A549 treated with DMSO at 1 μM for 4 hours (cell line): ENCODE measurements around the gene ZBTB22. TPM values are rescaled to one million over a fixed set of nuclear protein-coding genes. Genes with fewer than 3 reads are reported as not detected.

Source experiments
- total RNA-seq: library from RNA; stranded (reverse); fragments of 200-300 nt; extraction: Qiagen RNA extraction; gene quantifications from 5 replicates; pipeline ENCODE4 v1.2.3, GENCODE V29; 2022; ENCODE audit warnings: low read depth

ZBTB22 gene
- total RNA-seq = 3.3 to 4.9 TPM (median 3.9 TPM) in 5 replicates

DNA sequence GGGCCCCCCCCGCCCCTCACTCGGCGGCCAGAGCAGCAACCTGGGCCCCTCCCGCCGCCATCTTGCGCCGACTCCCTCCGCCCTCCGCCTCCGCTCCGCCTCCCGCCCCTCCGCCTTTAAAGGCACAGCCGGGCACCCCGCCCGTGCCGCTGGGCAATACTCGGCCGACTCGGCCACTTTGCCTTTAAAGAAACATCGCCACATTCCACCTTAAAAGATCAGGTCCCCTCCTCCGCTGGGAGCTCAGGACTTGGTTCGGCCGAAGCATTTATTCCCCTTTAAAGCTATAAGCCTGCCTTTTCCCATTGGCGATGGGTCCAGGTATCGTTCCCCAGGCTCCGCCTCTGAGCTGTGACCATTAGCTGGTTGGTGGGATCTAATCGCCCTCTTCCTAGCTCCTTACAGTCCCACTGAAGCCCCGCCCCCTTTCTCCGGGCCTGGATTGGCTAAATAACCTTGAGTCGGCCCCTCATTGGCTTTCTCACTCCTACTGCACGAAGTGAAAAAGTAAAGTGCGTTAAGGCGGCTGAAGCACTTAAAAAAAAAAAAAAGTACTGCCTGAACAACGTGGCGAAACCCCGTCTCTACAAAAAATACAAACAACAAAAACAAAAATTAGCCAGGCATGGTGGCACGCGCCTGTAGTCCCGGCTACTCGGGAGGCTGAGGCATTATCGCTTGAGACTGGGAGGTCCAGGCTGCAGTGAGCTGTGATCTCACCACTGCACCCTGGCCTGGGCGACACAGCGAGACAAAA is at the start of gene ZBTB22:
TSS of gene ZBTB22 (minus strand) at position 76 of the 757 bp plus-strand sequence. CDS start 828 bp downstream, outside the sequence.

GRCh38 chr6:33313709-33314514 is 3.6 kb downstream of the ZBTB22 start, which contains the start of gene TAPBP:
TSS of gene TAPBP (minus strand) at chr6:33314078. CDS start at chr6:33314041, 37 bp downstream.

DNA sequence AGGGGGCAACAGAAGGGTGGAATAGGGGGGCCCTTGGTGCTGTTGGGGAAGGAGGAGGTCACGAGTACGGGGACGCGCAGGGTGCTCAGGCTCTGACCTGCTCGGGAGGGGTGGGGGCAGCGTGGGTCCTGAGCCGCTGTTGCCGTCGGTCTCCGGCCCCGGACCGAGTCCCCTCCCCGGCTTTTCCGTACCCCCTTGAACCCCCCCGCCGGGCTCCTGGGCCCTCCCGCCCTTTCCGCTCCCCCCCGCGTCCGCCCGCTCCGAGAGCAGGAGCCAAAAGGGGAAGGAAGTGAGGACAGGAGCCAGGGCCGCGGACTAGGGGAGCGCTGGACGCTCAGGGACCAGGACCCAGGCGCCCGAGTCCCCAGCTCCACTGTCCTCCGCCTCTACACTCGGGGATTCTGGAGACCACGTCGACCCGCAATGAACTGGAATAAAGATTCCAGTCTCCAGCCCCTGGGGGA is 18.7 kb downstream of the ZBTB22 start, which contains the start of gene RGL2:
TSS of gene RGL2 (minus strand) at position 170 of the 464 bp plus-strand sequence. CDS start 332 bp downstream, outside the sequence.

GRCh38 chr6:33288921-33289783 is 28.4 kb downstream of the ZBTB22 start, which contains the start of the genes PFDN6 and WDR46:
TSS of gene PFDN6 (plus strand) at chr6:33289601. CDS start at chr6:33289857, 256 bp downstream.
TSS of gene WDR46 (minus strand) at chr6:33289239. CDS start at chr6:33289170, 69 bp downstream.

DNA sequence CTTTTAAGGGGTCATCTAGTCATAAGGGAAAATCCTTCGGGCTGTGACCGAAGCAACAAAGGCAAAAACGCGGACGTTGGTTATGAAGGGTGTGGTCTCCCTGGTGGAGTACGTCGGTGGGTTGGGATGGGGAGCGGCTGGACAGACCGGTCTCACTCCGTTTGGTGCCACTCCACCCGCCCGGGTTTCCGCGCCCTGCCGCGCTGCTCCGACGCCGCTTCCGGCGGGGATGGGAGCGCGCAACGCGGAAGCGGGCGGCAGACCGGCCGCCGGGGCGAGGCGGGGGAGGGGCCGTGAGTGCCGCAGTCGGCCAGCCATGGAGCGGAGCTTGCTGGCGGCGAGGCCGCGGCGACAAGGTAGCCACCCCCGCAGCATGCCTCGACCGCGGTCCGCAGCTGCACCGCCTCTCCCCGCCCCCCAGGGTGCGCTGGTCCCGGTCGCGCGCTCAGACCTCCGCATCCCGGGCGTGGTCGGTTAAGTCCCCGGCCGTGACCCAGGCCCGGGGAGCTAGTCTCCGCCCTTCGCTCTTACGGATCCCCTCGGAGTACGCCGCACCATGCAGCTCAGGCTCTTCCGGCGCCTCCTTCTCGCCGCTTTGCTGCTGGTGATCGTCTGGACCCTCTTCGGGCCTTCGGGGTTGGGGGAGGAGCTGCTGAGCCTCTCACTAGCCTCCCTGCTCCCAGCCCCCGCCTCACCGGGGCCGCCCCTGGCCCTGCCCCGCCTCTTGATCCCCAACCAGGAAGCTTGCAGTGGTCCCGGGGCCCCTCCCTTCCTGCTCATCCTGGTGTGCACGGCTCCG is 40.5 kb downstream of the ZBTB22 start, which contains the start of gene B3GALT4:
TSS of gene B3GALT4 (plus strand) at position 260 of the 799 bp plus-strand sequence. CDS start at position 557, 297 bp downstream.

GRCh38 chr6:33271468-33272274 is 45.9 kb downstream of the ZBTB22 start, which contains the start of the genes RPS18 and VPS52:
TSS of gene RPS18 (plus strand) at chr6:33272075. CDS start at chr6:33272120, 45 bp downstream.
TSS of gene VPS52 (minus strand) at chr6:33271876. CDS start at chr6:33271675, 201 bp downstream.

Other genes with a start within 250 kb of the ZBTB22 start
- 0.10 TPM in 1 of 5 replicates, not detected in the others for gene HLA-DPA1, start 244.1 kb downstream of the ZBTB22 start, total RNA-seq
- not detected in 5 replicates for gene HLA-DPB1, start 241.8 kb downstream of the ZBTB22 start, total RNA-seq
- 0.72 to 1.3 TPM (median 0.89 TPM) in 5 replicates for gene COL11A2, start 125.3 kb downstream of the ZBTB22 start, total RNA-seq
- gene RXRB, start 117.1 kb downstream of the ZBTB22 start, total RNA-seq = 15.3 to 22.5 TPM (median 21.5 TPM) in 5 replicates
- 107 to 124 TPM (median 114 TPM) in 5 replicates for gene SLC39A7, start 116.9 kb downstream of the ZBTB22 start, total RNA-seq
- 13.1 to 16.0 TPM (median 14.4 TPM) in 5 replicates for gene HSD17B8, start 113.1 kb downstream of the ZBTB22 start, total RNA-seq
- 20.4 to 27.4 TPM (median 26.6 TPM) in 5 replicates for gene RING1, start 109.2 kb downstream of the ZBTB22 start, total RNA-seq
- 15.2 to 19.0 TPM (median 18.3 TPM) in 5 replicates for gene VPS52, start 45.9 kb downstream of the ZBTB22 start, total RNA-seq
- gene RPS18, start 45.7 kb downstream of the ZBTB22 start, total RNA-seq = 2,439 to 2,832 TPM (median 2,552 TPM) in 5 replicates
- gene B3GALT4, start 40.6 kb downstream of the ZBTB22 start, total RNA-seq = 0.48 to 0.70 TPM (median 0.67 TPM) in 5 replicates
- gene WDR46, start 28.5 kb downstream of the ZBTB22 start, total RNA-seq = 53.1 to 58.4 TPM (median 55.3 TPM) in 5 replicates
- gene PFDN6, start 28.1 kb downstream of the ZBTB22 start, total RNA-seq = 98.0 to 119 TPM (median 106 TPM) in 5 replicates
- 13.2 to 15.1 TPM (median 13.8 TPM) in 5 replicates for gene RGL2, start 18.8 kb downstream of the ZBTB22 start, total RNA-seq
- 40.3 to 49.1 TPM (median 44.2 TPM) in 5 replicates for gene TAPBP, start 3.7 kb downstream of the ZBTB22 start, total RNA-seq
- gene DAXX, start 5.2 kb upstream of the ZBTB22 start, total RNA-seq = 36.9 to 41.1 TPM (median 39.0 TPM) in 5 replicates
- gene KIFC1, start 74.1 kb upstream of the ZBTB22 start, total RNA-seq = 38.1 to 49.0 TPM (median 43.7 TPM) in 5 replicates
- 18.0 to 19.4 TPM (median 18.5 TPM) in 5 replicates for gene PHF1, start 93.3 kb upstream of the ZBTB22 start, total RNA-seq
- 183 to 231 TPM (median 202 TPM) in 5 replicates for gene CUTA, start 100.4 kb upstream of the ZBTB22 start, total RNA-seq
- gene SYNGAP1, start 102.3 kb upstream of the ZBTB22 start, total RNA-seq = 4.2 to 7.9 TPM (median 5.1 TPM) in 5 replicates
- gene ZBTB9, start 136.8 kb upstream of the ZBTB22 start, total RNA-seq = 12.0 to 12.6 TPM (median 12.4 TPM) in 5 replicates